CD4-positive, alpha-beta T cell (primary cell): ENCODE results near the gene FMN1. TPM values are rescaled to one million over a fixed set of nuclear protein-coding genes. Genes with fewer than 3 reads are reported as not detected.

Experiments used
- ATAC-seq: fragments of 200-7000 bp; cut with Tn5 transposase; one replicate; pipeline ENCODE4 v1.10.0; 2022; ENCODE audit warnings: mild to moderate bottlenecking; ENCODE audit not compliant: poor library complexity
- CTCF ChIA-PET: fragments of 350-600 bp; sonication (Branson Sonifier 250); formaldehyde crosslinking; loops from one replicate; lab custom pipeline; 2021; ENCODE audit warnings: antibody characterized with exemption, inconsistent platforms; lab: Charles Lee
- POLR2A ChIA-PET: fragments of 350-600 bp; sonication (Branson Sonifier 250); formaldehyde crosslinking; loops from one replicate; lab custom pipeline; 2021; ENCODE audit warnings: antibody characterized with exemption, inconsistent platforms; lab: Charles Lee
- DNase-seq, 14 experiments: peaks; one replicate each; pipeline ENCODE4 v3.0.0-alpha.2; 2013 to 2020; ENCODE audit warnings: mixed read lengths in 2 of 14
- H3K27ac ChIP-seq, 2 donors: one replicate each; pipeline versions ENCODE4 v1.5.1 to v1.7.0; 2013; ENCODE audit warnings: low read length in 2 of 2, low read depth in 1 of 2, mild to moderate bottlenecking in 1 of 2
- H3K27me3 ChIP-seq, 2 experiments: 1 replicate in 1 of 2; 2 replicates in 1 of 2; pipeline versions ENCODE4 v1.6.1 to v1.7.0; 2013; ENCODE audit warnings: low read length in 2 of 2, control low read depth in 1 of 2, mild to moderate bottlenecking in 1 of 2, moderate library complexity in 1 of 2; ENCODE audit not compliant: insufficient read depth in 2 of 2, control insufficient read depth in 1 of 2
- H3K36me3 ChIP-seq: one replicate; pipeline ENCODE4 v1.6.1; 2013; ENCODE audit warnings: low read length, control low read depth; ENCODE audit not compliant: insufficient read depth
- H3K4me1 ChIP-seq: one replicate; pipeline ENCODE4 v1.6.1; 2013; ENCODE audit warnings: low read length, control low read depth; ENCODE audit not compliant: insufficient read depth
- H3K4me3 ChIP-seq: one replicate; pipeline ENCODE4 v1.5.1; 2013; ENCODE audit warnings: mild to moderate bottlenecking, low read length, moderate library complexity
- H3K9me3 ChIP-seq, 2 experiments: 1 replicate in 1 of 2; 2 replicates in 1 of 2; pipeline versions ENCODE4 v1.6.1 to v1.7.0; 2013; ENCODE audit warnings: low read length in 2 of 2, mild to moderate bottlenecking in 2 of 2, control low read depth in 1 of 2, moderate library complexity in 1 of 2; ENCODE audit not compliant: control insufficient read depth in 1 of 2, insufficient read depth in 1 of 2
- H3K27ac Mint-ChIP-seq: one replicate; pipeline ENCODE4 v1.8.0; 2020; ENCODE audit warnings: mixed read lengths
- H3K27me3 Mint-ChIP-seq: one replicate; pipeline ENCODE4 v1.8.0; 2021; ENCODE audit warnings: mixed read lengths
- H3K36me3 Mint-ChIP-seq: one replicate; pipeline ENCODE4 v1.8.0; 2021; ENCODE audit warnings: low read depth, mixed read lengths
- H3K4me1 Mint-ChIP-seq: one replicate; pipeline ENCODE4 v1.8.0; 2021; ENCODE audit warnings: low read depth, mixed read lengths
- H3K4me3 Mint-ChIP-seq: one replicate; pipeline ENCODE4 v1.8.0; 2020; ENCODE audit warnings: mild to moderate bottlenecking, mixed read lengths
- H3K9me3 Mint-ChIP-seq: one replicate; pipeline ENCODE4 v1.8.0; 2020; ENCODE audit warnings: mixed read lengths
- CTCF ChIP-seq: fragments of 200-600 bp; IDR thresholded peaks from one replicate; pipeline ENCODE4 v1.8.0; 2022; ENCODE audit warnings: antibody characterized with exemption, mild to moderate bottlenecking
- intact Hi-C, 2 experiments: fragments of 100-400 bp; cut with DNase I in 1 of 2; cut with micrococcal nuclease in 1 of 2; formaldehyde crosslinking; loops; one replicate each; pipeline versions ENCODE4 v1.15.1 to v1.9.0; 2023 to 2025; cut with DNase I, micrococcal nuclease
- total RNA-seq, 174 experiments: library from RNA in 2 of 174; stranded (reverse) in 2 of 174; gene quantifications; one replicate each; pipeline ENCODE4 v1.2.3 and lab custom pipeline; 2021 to 2026

The FMN1 gene
- total RNA-seq, 2 experiments from 2014 or later: 0.39 to 0.55 TPM

- intact Hi-C loops: no loop called here
- Histone ChIP-seq H3K27me3 (no peaks in the 10 kb centered on the region), H3K36me3 (no peaks in the 10 kb centered on the region), H3K27ac (no peak overlapping the region), H3K4me3 (no peak overlapping the region), H3K9me3 (no peaks in the 10 kb centered on the region), H3K4me1 (no peaks in the 10 kb centered on the region)
- ChIA-PET POLR2A (interaction anchor here (0.5 kb wide), 1 partner anchor 99 kb away, joined by 3 read pairs; no protein-coding TSS in a partner anchor), CTCF (interaction anchor here (0.6 kb wide), 1 partner anchor 571 kb away, joined by 3 read pairs; no protein-coding TSS in a partner anchor)
- no peaks in the 10 kb centered on the region for H3K9me3 Mint-ChIP-seq
- H3K4me3 Mint-ChIP-seq: no peak overlapping the region
- TF ChIP-seq CTCF: no peak
- no peaks in the 10 kb centered on the region for H3K36me3 Mint-ChIP-seq
- DNase-seq: no peak
- H3K27ac Mint-ChIP-seq: no peak overlapping the region
- peaks cover 14% of the 10 kb centered on the region for H3K4me1 Mint-ChIP-seq
- no peaks in the 10 kb centered on the region for H3K27me3 Mint-ChIP-seq
- no peak for ATAC-seq
Observed at GRCh38 chr15:33026614-33027013, 167.9 kb downstream of the FMN1 start.

GRCh38 chr15:33022629-33023028 is 171.9 kb downstream of the FMN1 start:
- ChIA-PET POLR2A (no interaction called here), CTCF (interaction anchor here (0.8 kb wide), 1 partner anchor 9 kb away, joined by 4 read pairs; no protein-coding TSS in a partner anchor)
- intact Hi-C loops: loop anchor here (2.0 to 5.0 kb wide), 2 partner anchors 24 to 110 kb away; no protein-coding TSS in a partner anchor
- ATAC-seq (no peak), DNase-seq (peak in 1 of 14 experiments; percentile 14)
- Histone ChIP-seq H3K4me1 (no peaks in the 10 kb centered on the region), H3K9me3 (peaks cover 0 to 8% of the 10 kb centered on the region in 2 experiments), H3K4me3 (no peak overlapping the region), H3K27ac (no peak overlapping the region), H3K36me3 (no peaks in the 10 kb centered on the region), H3K27me3 (no peaks in the 10 kb centered on the region)
- TF ChIP-seq CTCF: no peak
- H3K4me3 Mint-ChIP-seq: no peak overlapping the region
- H3K27me3 Mint-ChIP-seq: no peaks in the 10 kb centered on the region
- H3K4me1 Mint-ChIP-seq: peaks cover 3% of the 10 kb centered on the region
- no peaks in the 10 kb centered on the region for H3K9me3 Mint-ChIP-seq
- H3K27ac Mint-ChIP-seq: no peak overlapping the region
- H3K36me3 Mint-ChIP-seq: no peaks in the 10 kb centered on the region

- POLR2A ChIA-PET: no interaction called here
- H3K36me3 Mint-ChIP-seq: no peaks in the 10 kb centered on the region
- Histone ChIP-seq H3K27me3 (no peaks in the 10 kb centered on the region), H3K4me3 (no peak overlapping the region), H3K9me3 (peaks cover 0 to 8% of the 10 kb centered on the region in 2 experiments), H3K4me1 (no peaks in the 10 kb centered on the region), H3K36me3 (no peaks in the 10 kb centered on the region), H3K27ac (no peak overlapping the region)
- no peaks in the 10 kb centered on the region for H3K4me1 Mint-ChIP-seq
- no peak overlapping the region for H3K4me3 Mint-ChIP-seq
- CTCF ChIA-PET: no interaction called here
- intact Hi-C loops: loop anchor here (2.0 to 5.0 kb wide), 2 partner anchors 25 to 110 kb away; no protein-coding TSS in a partner anchor
- peak; percentile 57 for TF ChIP-seq CTCF
- DNase-seq (peak in 2 of 14 experiments; percentile 17 to 26), ATAC-seq (no peak)
- no peak overlapping the region for H3K27ac Mint-ChIP-seq
- H3K27me3 Mint-ChIP-seq: no peaks in the 10 kb centered on the region
- no peaks in the 10 kb centered on the region for H3K9me3 Mint-ChIP-seq
Observed at GRCh38 chr15:33021806-33022389, 172.6 kb downstream of the FMN1 start.
